GM23338 (cell line): ENCODE results near the gene HHATL. TPM values are rescaled to one million over a fixed set of nuclear protein-coding genes. Genes with fewer than 3 reads are reported as not detected.

ENCODE experiments used
- ATAC-seq: fragments of 200-7000 bp; cut with Tn5 transposase; 3 replicates; pipeline ENCODE4 v1.9.1; 2020
- DNase-seq: peaks from one replicate; pipeline ENCODE4 v3.0.0-alpha.2; 2015; ENCODE audit warnings: low spot score
- H2AFZ ChIP-seq: fragments of 200-600 bp; sonication (generic); 2 replicates; pipeline ENCODE4 v1.8.0; 2016; ENCODE audit warnings: antibody characterized with exemption, mild to moderate bottlenecking, moderate library complexity
- H3F3A ChIP-seq: fragments of 200-600 bp; sonication (generic); replicated peaks from 2 replicates; pipeline ENCODE4 v1.8.0; 2017; ENCODE audit warnings: antibody characterized with exemption, mixed run types, low read depth
- H3K27ac ChIP-seq: fragments of 200-600 bp; sonication (generic); 2 replicates; pipeline ENCODE4 v1.6.1; 2016; ENCODE audit warnings: low read depth
- H3K27me3 ChIP-seq: fragments of 200-600 bp; sonication (generic); 2 replicates; pipeline ENCODE4 v1.8.0; 2016; ENCODE audit warnings: mild to moderate bottlenecking, mixed run types, moderate library complexity; ENCODE audit not compliant: insufficient read depth
- H3K36me3 ChIP-seq: fragments of 200-600 bp; sonication (generic); 2 replicates; pipeline ENCODE4 v1.8.0; 2016; ENCODE audit warnings: mild to moderate bottlenecking; ENCODE audit not compliant: insufficient read depth
- H3K4me1 ChIP-seq: fragments of 200-600 bp; sonication (generic); 2 replicates; pipeline ENCODE4 v1.8.0; 2016; ENCODE audit warnings: mild to moderate bottlenecking, moderate library complexity; ENCODE audit not compliant: insufficient read depth
- H3K4me2 ChIP-seq: fragments of 200-600 bp; sonication (generic); 2 replicates; pipeline ENCODE4 v1.7.1; 2017; ENCODE audit warnings: mixed run types
- H3K4me3 ChIP-seq: fragments of 200-600 bp; sonication (generic); 2 replicates; pipeline ENCODE4 v1.6.1; 2016; ENCODE audit warnings: mixed run types
- H3K79me2 ChIP-seq: fragments of 200-600 bp; sonication (generic); replicated peaks from 2 replicates; pipeline ENCODE4 v1.8.0; 2017; ENCODE audit warnings: mild to moderate bottlenecking; ENCODE audit not compliant: insufficient read depth
- H3K9me2 ChIP-seq: fragments of 200-600 bp; sonication (generic); 2 replicates; pipeline ENCODE4 v1.8.0; 2017; ENCODE audit not compliant: insufficient read depth
- H4K20me1 ChIP-seq: fragments of 200-600 bp; sonication (generic); replicated peaks from 2 replicates; pipeline ENCODE4 v1.8.0; 2017; ENCODE audit warnings: mild to moderate bottlenecking; ENCODE audit not compliant: insufficient read depth
- H3K27ac Mint-ChIP-seq: 2 replicates; pipeline ENCODE4 v1.8.0; 2020; ENCODE audit warnings: inconsistent platforms, mild to moderate bottlenecking, moderate library complexity, mixed read lengths
- H3K27me3 Mint-ChIP-seq: 3 replicates; pipeline ENCODE4 v1.8.0; 2022; ENCODE audit warnings: low read depth, mild to moderate bottlenecking, moderate library complexity, mixed read lengths, inconsistent platforms; ENCODE audit not compliant: insufficient read depth, poor library complexity
- H3K36me3 Mint-ChIP-seq: 3 replicates; pipeline ENCODE4 v1.8.0; 2021; ENCODE audit warnings: low read depth, mild to moderate bottlenecking, inconsistent platforms, moderate library complexity, mixed read lengths
- H3K4me1 Mint-ChIP-seq: 3 replicates; pipeline ENCODE4 v1.8.0; 2020; ENCODE audit warnings: mild to moderate bottlenecking, inconsistent platforms, mixed read lengths
- H3K4me3 Mint-ChIP-seq: 3 replicates; pipeline ENCODE4 v1.8.0; 2021; ENCODE audit warnings: moderate library complexity, mild to moderate bottlenecking, inconsistent platforms, mixed read lengths
- H3K9me3 Mint-ChIP-seq: 3 replicates; pipeline ENCODE4 v1.8.0; 2020; ENCODE audit warnings: moderate library complexity, mild to moderate bottlenecking, inconsistent platforms, mixed read lengths
- CREB1 ChIP-seq: fragments of 250-450 bp; sonication (Bioruptor Pico); IDR thresholded peaks from 2 replicates; pipeline ENCODE4 v1.5.0; 2020; ENCODE audit warnings: low read depth, mild to moderate bottlenecking, moderate library complexity
- EZH2 ChIP-seq: fragments of 200-600 bp; sonication (generic); IDR thresholded peaks from one replicate; pipeline ENCODE4 v1.8.0; 2017; ENCODE audit warnings: antibody characterized with exemption, mild to moderate bottlenecking, low read depth; ENCODE audit not compliant: unreplicated experiment
- JUNB ChIP-seq: IDR thresholded peaks from one replicate; pipeline ENCODE4 v1.6.1; 2016; ENCODE audit warnings: antibody characterized with exemption; ENCODE audit not compliant: unreplicated experiment
- NANOG ChIP-seq: IDR thresholded peaks from 2 replicates; pipeline ENCODE4 v1.6.1; 2016; ENCODE audit warnings: antibody characterized with exemption, borderline replicate concordance
- STAT1 ChIP-seq: IDR thresholded peaks from one replicate; pipeline ENCODE4 v1.6.1; 2016; ENCODE audit warnings: antibody characterized with exemption; ENCODE audit not compliant: unreplicated experiment
- ZNF462 ChIP-seq: fragments of 250-450 bp; sonication (Bioruptor Pico); IDR thresholded peaks from 2 replicates; pipeline ENCODE4 v1.5.0; 2020; ENCODE audit warnings: mild to moderate bottlenecking, moderate library complexity
- polyA plus RNA-seq: library from polyadenylated mRNA; unstranded; fragments of >200 nt; fragmentation: Nextera tagmentation; extraction: Ambion mirVana; gene quantifications from 2 replicates; pipeline ENCODE4 v1.2.1, GENCODE V29; 2016
- total RNA-seq: library from RNA; depleted of rRNA; stranded (reverse); fragments of >200 nt; shearing (Covaris generic); gene quantifications from 2 replicates; pipeline ENCODE4 v1.2.3, GENCODE V29; 2014
- TF ChIP-seq, protein P1 (sequence below), 2 experiments: fragments of 200-600 bp in 1 of 2; sonication (generic) in 1 of 2; conservative IDR thresholded peaks; 2 replicates each; pipeline versions ENCODE4 v1.5.1 to v1.6.1; 2016 to 2017; ENCODE audit warnings: antibody characterized with exemption in 2 of 2, low read depth in 2 of 2, mild to moderate bottlenecking in 2 of 2, moderate library complexity in 1 of 2

Gene HHATL
- total and polyA plus RNA-seq, 2 experiments from 2014 or later, result not detected

- TF ChIP-seq JUNB, result no peak
- TF ChIP-seq NANOG, result no peak
- peak; percentile 54; the same call in 1 of the 2 replicates for TF ChIP-seq ZNF462 (CRISPR knock-in tag)
- TF ChIP-seq STAT1, result no peak
- TF ChIP-seq, protein P1, sequence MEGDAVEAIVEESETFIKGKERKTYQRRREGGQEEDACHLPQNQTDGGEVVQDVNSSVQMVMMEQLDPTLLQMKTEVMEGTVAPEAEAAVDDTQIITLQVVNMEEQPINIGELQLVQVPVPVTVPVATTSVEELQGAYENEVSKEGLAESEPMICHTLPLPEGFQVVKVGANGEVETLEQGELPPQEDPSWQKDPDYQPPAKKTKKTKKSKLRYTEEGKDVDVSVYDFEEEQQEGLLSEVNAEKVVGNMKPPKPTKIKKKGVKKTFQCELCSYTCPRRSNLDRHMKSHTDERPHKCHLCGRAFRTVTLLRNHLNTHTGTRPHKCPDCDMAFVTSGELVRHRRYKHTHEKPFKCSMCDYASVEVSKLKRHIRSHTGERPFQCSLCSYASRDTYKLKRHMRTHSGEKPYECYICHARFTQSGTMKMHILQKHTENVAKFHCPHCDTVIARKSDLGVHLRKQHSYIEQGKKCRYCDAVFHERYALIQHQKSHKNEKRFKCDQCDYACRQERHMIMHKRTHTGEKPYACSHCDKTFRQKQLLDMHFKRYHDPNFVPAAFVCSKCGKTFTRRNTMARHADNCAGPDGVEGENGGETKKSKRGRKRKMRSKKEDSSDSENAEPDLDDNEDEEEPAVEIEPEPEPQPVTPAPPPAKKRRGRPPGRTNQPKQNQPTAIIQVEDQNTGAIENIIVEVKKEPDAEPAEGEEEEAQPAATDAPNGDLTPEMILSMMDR (conservative IDR thresholded peaks at IDR 0.05; ENCODE audit: low read depth in 2 of 2), result no peak
- TF ChIP-seq CREB1, result no peak
- TF ChIP-seq EZH2, result no peak
- H3K4me3 ChIP-seq, result no peak overlapping the region
- Mint-ChIP-seq H3K4me1 (peaks cover 34% of the 10 kb centered on the region), H3K4me3 (no peak overlapping the region), H3K36me3 (no peaks in the 10 kb centered on the region), H3K9me3 (peaks cover 6% of the 10 kb centered on the region; the same call in 1 of the 3 replicates), H3K27me3 (peaks cover 12% of the 10 kb centered on the region), H3K27ac (no peak overlapping the region)
- DNase-seq (no peak), ATAC-seq (peak; percentile 61)
- no peak overlapping the region for H2AFZ ChIP-seq
- no peaks in the 10 kb centered on the region for H3F3A ChIP-seq
- H3K4me1 ChIP-seq, result peaks cover 15% of the 10 kb centered on the region
- no peak overlapping the region for H3K4me2 ChIP-seq
- H3K27ac ChIP-seq, result no peak overlapping the region
- no peaks in the 10 kb centered on the region for H3K36me3 ChIP-seq
- no peaks in the 10 kb centered on the region for H3K79me2 ChIP-seq
- no peaks in the 10 kb centered on the region for H3K27me3 ChIP-seq
- H3K9me2 ChIP-seq, result peaks cover 5% of the 10 kb centered on the region; the same call in 1 of the 2 replicates
- H4K20me1 ChIP-seq, result no peaks in the 10 kb centered on the region
These were observed 33.5 kb upstream of the HHATL start for GRCh38 chr3:42736081-42736480.
